Stimulated activated CD4-positive, alpha-beta T cell treated with anti-CD3 and anti-CD28 coated beads, TNF-alpha, amount 100 ng/mL, for 1 hour (primary cell): Measurements from ENCODE around the gene SH3GL2.

Source experiments
- DNase-seq, 3 donors: peaks; one replicate each; pipeline ENCODE4 v3.0.0-alpha.2; 2020; ENCODE audit warnings: low read depth in 3 of 3, low spot score in 1 of 3

The SH3GL2 gene

GRCh38 chr9:17802249-17802857 lies 223.5 kb downstream of the SH3GL2 start:
- no peak for DNase-seq

DNA sequence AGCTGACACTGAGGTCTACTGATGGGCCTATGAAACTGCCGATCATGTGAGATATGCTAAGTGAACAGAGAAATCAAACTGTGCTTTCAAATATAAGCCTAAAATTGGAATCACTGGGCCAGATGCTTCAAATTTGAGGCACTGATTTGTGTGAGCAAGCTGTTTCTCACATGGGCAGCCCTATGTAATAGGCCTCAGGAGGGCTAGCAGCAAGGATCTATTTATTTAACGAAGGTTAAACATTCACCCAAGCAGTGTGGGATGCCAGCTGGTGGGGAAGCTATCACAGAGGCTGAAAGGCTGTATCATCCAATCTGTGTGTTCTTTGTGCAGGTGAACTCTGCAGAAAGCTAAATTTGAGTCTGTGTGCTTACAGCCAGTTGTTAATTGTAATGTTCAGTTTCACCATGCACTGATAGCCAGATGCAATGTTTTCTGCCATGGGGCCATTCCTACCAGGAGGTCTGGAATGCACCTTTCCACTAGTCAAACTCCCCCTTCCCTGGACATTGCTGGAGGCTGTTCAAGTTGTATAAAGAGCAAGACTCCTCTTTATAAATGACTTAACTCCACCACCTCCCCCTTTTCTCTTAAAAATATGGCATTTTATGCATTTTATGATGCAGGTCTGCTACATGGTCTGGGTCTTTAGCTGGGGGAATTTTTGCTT lies 228.9 kb downstream of the SH3GL2 start:
- no peak for DNase-seq

GRCh38 chr9:17810317-17810716 lies 231.5 kb downstream of the SH3GL2 start:
- DNase-seq: no peak

DNA sequence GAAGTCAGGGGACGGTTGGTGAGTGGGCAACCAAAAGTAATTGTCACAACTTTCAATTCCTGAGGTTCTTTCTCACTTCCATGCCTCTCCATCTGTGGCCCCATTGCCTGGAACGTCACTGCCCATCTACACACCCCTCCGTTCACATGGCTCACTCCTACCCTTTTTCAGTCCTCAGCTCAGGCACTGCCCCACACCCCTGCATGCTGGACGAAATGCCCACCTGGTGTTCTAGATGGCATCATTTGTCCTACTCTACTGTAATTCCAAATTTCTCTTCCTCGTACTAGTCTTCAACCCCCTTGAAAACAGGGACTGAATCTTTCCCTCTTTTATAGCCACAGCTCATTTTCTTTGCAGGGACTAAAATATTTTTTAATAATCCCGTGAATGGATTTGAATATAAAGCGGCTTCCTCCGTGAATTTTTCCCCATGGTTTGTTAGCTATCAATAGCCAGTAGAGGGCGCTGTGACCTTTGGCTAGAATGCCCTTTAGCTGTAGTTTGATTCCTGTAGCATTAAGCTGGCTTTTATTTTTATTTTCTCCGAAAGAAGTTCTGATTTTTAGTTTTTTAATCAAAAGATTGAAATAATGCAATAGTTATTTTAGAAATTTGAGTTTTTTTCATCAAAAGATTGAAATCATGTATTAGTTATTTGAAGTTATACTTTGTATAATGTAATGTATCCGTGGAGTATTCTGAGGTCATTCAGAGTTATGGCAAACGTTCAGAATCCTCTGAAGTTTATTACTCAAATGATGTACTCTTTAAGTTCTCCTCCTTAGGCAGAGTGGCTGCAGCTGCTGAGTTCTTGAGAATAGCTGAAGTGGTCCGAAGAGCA lies 232.1 kb downstream of the SH3GL2 start:
- DNase-seq: no peak

GRCh38 chr9:17813798-17814197 lies 234.9 kb downstream of the SH3GL2 start:
- no peak for DNase-seq

DNA sequence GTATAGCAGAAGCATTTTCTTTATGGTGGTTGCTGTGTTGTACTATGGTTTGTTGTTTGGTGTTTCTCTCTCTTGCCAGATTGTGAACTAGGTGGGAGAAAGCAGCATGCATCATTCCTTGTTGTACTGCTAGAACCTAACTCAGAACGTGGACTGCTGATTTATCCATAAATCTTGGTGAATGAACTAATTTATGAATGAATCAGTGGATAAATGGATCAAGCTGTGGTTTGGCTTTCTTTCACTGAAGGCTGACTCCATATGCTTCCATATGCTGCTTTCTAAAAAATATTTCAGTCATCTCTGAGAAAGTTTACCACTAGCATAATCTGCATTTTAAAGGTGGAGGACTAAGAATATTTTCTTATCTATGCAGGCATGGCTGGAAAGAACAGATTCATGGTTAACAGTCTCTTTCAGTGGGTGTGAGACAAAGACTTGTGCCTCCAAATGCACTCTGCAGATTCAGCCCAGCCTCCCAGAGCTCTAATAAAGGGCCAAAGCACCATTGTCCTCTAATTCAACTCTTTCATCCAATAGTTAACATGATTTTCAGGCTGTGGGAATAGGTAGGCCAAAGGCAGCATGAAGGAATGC lies 237.7 kb downstream of the SH3GL2 start:
- DNase-seq: no peak

DNA sequence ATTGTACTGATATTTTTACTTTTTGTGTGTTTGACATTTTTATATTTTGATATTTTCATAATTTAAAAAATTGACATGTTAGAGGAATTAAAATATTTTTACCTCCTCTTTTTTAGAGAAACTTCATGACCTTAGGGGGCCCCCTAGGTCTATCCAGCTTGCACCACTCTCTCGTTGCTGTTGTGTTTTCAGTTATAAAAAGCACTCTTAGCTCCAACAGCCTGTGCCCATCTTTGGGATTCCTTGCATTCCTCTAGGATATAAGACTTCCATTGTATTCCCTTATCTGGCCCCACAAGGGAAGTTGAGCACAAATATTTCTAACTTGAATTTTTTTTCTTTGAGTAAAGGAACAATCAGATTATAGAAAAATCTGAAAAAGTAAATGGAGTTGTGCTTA lies 245.3 kb downstream of the SH3GL2 start:
- no peak for DNase-seq

DNA sequence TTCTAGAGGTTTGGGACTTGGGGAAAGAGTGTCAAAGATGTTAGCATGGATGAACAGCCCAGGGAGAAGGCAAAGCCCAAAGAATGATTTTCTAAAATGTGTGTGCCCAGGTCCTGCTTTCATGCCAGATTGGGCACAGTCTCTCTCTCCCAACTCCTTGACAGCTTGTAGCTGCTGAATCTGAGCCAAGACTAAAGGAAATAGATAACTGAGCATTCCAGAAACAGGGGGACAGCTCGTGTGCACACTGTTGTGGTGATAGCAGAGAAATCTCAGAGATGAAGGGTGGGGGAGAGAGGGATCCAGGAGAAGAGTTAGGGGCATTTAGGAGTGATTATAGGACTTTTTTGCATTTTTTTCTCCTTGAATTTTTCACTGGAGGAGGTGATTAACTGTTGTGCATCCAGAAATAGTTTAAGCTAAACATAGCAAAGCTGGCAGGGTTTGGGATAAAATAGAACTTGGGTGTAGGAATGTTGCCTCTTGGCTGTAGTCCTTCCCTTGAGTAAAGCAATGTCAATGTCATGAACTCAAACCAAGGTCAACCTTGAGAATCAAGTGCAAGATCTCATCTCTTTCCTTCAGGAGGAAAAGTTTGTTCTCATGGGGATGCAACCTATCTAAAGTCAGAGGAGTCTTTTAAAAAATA lies 245.9 kb downstream of the SH3GL2 start:
- no peak for DNase-seq

GRCh38 chr9:17825265-17825659 lies 246.4 kb downstream of the SH3GL2 start:
- no peak for DNase-seq

GRCh38 chr9:17829064-17829463 lies 250.2 kb downstream of the SH3GL2 start:
- DNase-seq: no peak

DNA sequence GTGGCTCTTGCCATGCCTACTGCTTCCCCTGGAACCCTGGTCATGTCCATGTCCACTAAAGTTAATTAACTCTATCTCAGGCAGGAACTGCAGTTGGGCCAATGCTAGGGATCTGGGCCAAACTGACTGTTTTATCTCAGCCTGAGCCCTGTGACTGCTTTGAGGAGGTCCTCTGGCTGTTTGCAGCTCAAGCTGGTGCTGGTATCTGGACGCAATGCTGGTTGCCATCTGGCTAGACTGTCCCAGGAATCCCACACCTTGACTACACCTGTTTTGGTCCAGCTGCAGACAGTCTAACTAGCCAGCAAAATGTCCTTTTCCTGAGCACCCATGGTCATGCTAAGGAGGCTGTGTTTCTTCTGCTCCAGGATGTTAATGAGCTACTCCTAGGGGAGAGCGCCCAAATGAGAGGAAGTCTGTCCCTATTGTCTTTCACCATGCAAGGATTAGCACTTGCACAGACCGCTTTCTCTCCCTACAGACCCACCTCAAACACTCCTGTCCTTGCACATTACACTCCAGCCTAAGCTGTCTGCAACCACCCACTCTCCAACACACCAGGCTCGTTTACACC lies 251.0 kb downstream of the SH3GL2 start:
- no peak for DNase-seq

DNA sequence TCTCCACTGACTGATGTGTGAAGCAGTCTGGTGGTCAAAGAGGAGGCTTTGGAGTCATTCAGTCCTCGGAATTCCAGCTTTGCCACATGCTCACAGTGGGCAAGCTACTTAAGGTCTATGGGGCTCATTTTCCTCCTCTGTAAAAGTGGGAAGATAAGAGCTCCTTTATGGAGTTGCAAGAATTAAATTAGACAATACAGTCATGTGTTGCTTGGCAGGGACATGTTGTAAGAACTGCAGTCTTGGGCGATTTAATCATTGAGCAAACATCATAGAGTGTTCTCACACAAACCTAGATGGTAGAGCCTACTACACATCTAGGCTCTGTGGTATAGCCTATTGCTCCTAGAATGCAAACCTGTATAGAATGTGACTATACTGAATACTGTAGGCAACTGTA lies 253.9 kb downstream of the SH3GL2 start:
- no peak for DNase-seq

DNA sequence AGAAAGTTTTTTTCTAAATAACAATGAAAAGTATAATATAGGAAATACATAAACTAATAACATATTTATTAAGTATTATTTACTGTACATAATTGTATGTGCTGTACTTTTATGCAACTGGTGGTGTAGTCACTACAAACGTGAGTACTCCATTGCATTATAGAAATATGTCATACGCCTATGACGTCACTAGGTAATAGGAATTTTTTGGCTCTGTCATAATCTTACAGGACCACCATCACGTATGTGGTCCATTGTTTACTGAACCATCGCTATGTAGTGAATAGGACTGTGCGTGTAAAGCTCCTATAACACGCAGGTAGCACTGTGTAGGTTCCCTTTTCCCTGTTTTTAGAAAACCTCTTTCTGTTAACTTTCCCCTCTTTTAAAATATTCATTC lies 255.0 kb downstream of the SH3GL2 start:
- DNase-seq: no peak

DNA sequence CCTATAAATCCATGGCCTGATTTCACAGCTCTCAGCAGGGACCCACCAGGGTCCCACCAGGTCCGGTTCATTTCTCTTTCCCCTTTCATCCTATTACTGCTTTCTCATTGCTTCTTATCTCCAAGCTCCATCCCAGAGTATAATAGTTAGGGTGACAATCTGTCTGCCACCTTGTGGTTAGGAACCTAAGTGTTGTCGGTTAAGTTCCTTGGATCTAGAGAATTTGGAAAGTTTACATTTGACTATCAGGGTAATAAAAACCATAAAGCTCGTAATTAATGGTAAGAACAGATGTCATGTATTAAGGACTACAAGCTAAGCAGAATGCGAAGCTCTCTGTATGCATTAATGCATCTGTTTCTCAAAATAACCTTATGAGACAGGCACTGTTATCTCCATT lies 259.1 kb downstream of the SH3GL2 start:
- DNase-seq: no peak

DNA sequence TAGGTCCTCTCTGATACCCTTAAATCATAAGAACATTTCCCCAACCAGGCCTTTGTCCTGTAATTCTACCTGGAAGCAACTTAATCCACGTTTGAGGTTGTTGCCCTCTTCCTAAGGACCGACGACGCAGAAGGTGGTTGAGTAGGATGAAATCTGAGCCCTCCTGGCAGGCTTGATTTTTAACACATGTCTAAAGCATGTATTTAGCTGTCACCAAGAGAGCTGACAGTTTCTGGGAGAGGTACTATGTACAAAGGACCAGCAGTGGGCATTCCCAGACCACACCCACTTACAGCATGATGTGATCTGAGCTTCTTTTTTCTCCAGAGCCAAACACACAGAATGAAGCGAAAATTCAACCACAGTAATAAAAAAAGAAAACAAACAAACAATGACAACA lies 260.9 kb downstream of the SH3GL2 start:
- no peak for DNase-seq

DNA sequence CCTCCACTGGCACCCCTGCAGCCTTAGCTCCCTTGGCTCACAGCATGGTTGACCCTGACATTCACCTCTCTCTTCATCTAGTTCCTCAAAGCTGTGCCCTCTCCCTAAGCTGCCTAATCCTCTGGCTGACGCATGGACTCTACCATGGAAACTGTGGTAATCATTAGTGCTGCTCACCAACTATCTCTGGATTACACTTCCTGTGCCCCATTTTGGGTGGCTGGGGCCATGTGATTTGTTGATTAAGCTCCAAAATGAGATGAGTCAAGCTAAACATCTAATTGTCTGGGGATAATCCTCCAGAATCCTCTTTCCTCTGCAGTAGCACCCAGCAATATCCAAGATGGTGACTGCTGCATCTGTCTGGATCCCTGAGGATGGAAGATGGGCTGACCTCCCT lies 264.4 kb downstream of the SH3GL2 start:
- no peak for DNase-seq
